CD4-positive, alpha-beta memory T cell (primary cell): Measurements from ENCODE around the gene ABCF3. TPM values are rescaled to one million over a fixed set of nuclear protein-coding genes. Genes with fewer than 3 reads are reported as not detected.
A peak's percentile ranks its signal among the peaks of the same experiment; 100 is the strongest.

ENCODE experiments used
- CTCF ChIA-PET: fragments of 350-600 bp; sonication (Branson Sonifier 250); formaldehyde crosslinking; loops from one replicate; lab custom pipeline; 2021; ENCODE audit warnings: inconsistent platforms; ENCODE audit not compliant: partially characterized antibody; lab: Charles Lee
- POLR2A ChIA-PET: fragments of 350-600 bp; sonication (Branson Sonifier 250); formaldehyde crosslinking; loops from one replicate; lab custom pipeline; 2021; ENCODE audit not compliant: partially characterized antibody; lab: Charles Lee
- DNase-seq, 5 donors: peaks; one replicate each; pipeline versions ENCODE4 v3.0.0 to v3.0.0-alpha.2; 2020 to 2022; ENCODE audit warnings: mixed read lengths in 1 of 5
- H3K27ac ChIP-seq: one replicate; pipeline ENCODE4 v1.7.0; 2013; ENCODE audit warnings: low read depth, low read length
- H3K27me3 ChIP-seq: 2 replicates; pipeline ENCODE4 v1.7.0; 2013; ENCODE audit warnings: mild to moderate bottlenecking, low read length, moderate library complexity; ENCODE audit not compliant: insufficient read depth
- H3K36me3 ChIP-seq: 2 replicates; pipeline ENCODE4 v1.7.0; 2013; ENCODE audit warnings: mild to moderate bottlenecking, low read length, moderate library complexity; ENCODE audit not compliant: insufficient read depth
- H3K4me1 ChIP-seq: 2 replicates; pipeline ENCODE4 v1.7.0; 2013; ENCODE audit warnings: mild to moderate bottlenecking, low read length, moderate library complexity; ENCODE audit not compliant: insufficient read depth
- H3K4me3 ChIP-seq, 2 donors: one replicate each; pipeline ENCODE4 v1.7.0; 2013; ENCODE audit warnings: low read length in 2 of 2, mild to moderate bottlenecking in 1 of 2
- H3K9me3 ChIP-seq, 2 donors: one replicate each; pipeline ENCODE4 v1.7.0; 2013; ENCODE audit warnings: low read length in 2 of 2, control low read depth in 1 of 2; ENCODE audit not compliant: control insufficient read depth in 1 of 2
- H3K27ac Mint-ChIP-seq, 7 donors: one replicate each; pipeline ENCODE4 v1.8.0; 2020 to 2021; ENCODE audit warnings: mixed read lengths in 7 of 7, mild to moderate bottlenecking in 6 of 7, inconsistent platforms in 3 of 7, moderate library complexity in 3 of 7
- H3K27me3 Mint-ChIP-seq, 2 donors: one replicate each; pipeline ENCODE4 v1.8.0; 2020 to 2021; ENCODE audit warnings: mixed read lengths in 2 of 2
- H3K36me3 Mint-ChIP-seq, 2 donors: one replicate each; pipeline ENCODE4 v1.8.0; 2020 to 2021; ENCODE audit warnings: mixed read lengths in 2 of 2, inconsistent platforms in 1 of 2, mild to moderate bottlenecking in 1 of 2
- H3K4me1 Mint-ChIP-seq, 4 donors: one replicate each; pipeline ENCODE4 v1.8.0; 2020 to 2021; ENCODE audit warnings: mixed read lengths in 4 of 4, mild to moderate bottlenecking in 1 of 4
- H3K4me3 Mint-ChIP-seq, 8 donors: one replicate each; pipeline ENCODE4 v1.8.0; 2020 to 2021; ENCODE audit warnings: mixed read lengths in 8 of 8, mild to moderate bottlenecking in 7 of 8, moderate library complexity in 6 of 8, inconsistent platforms in 3 of 8
- H3K9me3 Mint-ChIP-seq, 8 donors: one replicate each; pipeline ENCODE4 v1.8.0; 2020 to 2021; ENCODE audit warnings: mixed read lengths in 8 of 8, mild to moderate bottlenecking in 5 of 8, inconsistent platforms in 3 of 8, moderate library complexity in 1 of 8
- intact Hi-C: fragments of 100-400 bp; cut with micrococcal nuclease; formaldehyde crosslinking; loops from one replicate; pipeline ENCODE4 v1.15.1; 2023
- polyA plus RNA-seq, 2 donors: library from polyadenylated mRNA; unstranded; fragments of 300-500 nt; fragmentation: Illumina TruSeq; gene quantifications; one replicate each; pipeline ENCODE4 v1.2.3, GENCODE V29; 2021
- total RNA-seq, 2 experiments: library from RNA; stranded (reverse); gene quantifications; one replicate each; pipeline ENCODE4 v1.2.3, GENCODE V29; 2021

The ABCF3 gene
- total and polyA plus RNA-seq, 4 experiments from 2014 or later = 32.0 to 124 (median 88.4) TPM

DNA sequence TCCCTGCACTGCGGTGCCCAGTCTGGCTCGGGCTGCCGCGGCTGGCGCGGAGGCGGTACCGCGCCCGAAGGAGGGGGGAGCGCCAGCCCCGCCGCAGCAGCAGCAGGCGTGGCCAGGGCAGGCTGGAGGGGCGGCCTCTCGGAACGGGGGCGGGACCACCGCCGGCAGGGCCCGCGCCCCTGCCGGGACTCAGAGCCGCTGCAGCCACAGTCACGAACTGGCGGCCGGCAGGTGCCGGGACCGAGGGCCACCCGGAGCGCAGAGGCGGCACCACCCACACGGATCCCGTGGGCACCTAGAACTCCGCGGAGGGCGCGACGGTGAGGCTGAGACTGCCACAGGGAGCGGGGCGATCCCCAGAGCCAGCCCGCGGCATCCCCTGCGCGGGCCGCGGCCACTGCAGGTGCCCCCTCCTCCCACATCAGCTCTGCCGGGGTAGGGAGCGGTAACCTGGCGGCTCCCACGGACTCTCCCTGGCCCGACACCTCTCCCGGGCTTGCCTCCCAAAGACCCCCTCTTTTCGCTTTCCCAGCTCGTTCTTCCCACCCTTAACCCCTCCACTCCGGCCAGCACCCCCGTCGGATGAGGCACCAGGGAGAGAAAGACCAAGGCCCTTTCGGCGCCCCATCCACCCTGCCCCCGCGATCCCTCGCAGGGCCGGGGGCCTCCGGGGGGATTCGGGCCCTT, 43.5 kb downstream of the ABCF3 start, which contains the start of gene VWA5B2:
TSS of gene VWA5B2 (plus strand) at position 192 of the 687 bp plus-strand sequence. CDS start 944 bp downstream, outside the sequence.
- POLR2A ChIA-PET = interaction anchor here (1.2 kb wide), 1 partner anchor 20 kb away, joined by 4 read pairs; the partner anchor contains the start of gene EEF1AKMT4
- H3K27me3 Mint-ChIP-seq = peaks cover 44 to 46% of the 10 kb centered on the region in 2 donors

GRCh38 chr3:184230081-184230602, 44.1 kb downstream of the ABCF3 start:
- peaks cover 0 to 2% (median 0%) of the 10 kb centered on the region in 8 donors for H3K9me3 Mint-ChIP-seq
- no peak for DNase-seq
- no peak overlapping the region for H3K27ac Mint-ChIP-seq
- no peaks in the 10 kb centered on the region for H3K36me3 ChIP-seq
- peak overlapping the region in 1 of 8 donors; percentile 73 for H3K4me3 Mint-ChIP-seq
- H3K4me1 ChIP-seq = peaks cover 11% of the 10 kb centered on the region
- POLR2A ChIA-PET = interaction anchor here (1.2 kb wide), 1 partner anchor 20 kb away, joined by 4 read pairs; the partner anchor contains the start of gene EEF1AKMT4
- CTCF ChIA-PET = interaction anchor here (1.0 to 5.4 kb wide), 6 partner anchors 13 to 124 kb away, joined by 3 to 76 read pairs (median 3); partner anchors contain the start of gene EEF1AKMT4
- no peak overlapping the region for H3K27ac ChIP-seq
- no peaks in the 10 kb centered on the region for H3K36me3 Mint-ChIP-seq
- H3K27me3 Mint-ChIP-seq = peaks cover 43 to 45% of the 10 kb centered on the region in 2 donors
- no peaks in the 10 kb centered on the region for H3K9me3 ChIP-seq
- H3K4me3 ChIP-seq = peak overlapping the region in 1 of 2 donors; percentile 51
- intact Hi-C loops = no loop called here
- H3K27me3 ChIP-seq = peaks cover 40% of the 10 kb centered on the region
- H3K4me1 Mint-ChIP-seq = peaks cover 5 to 17% (median 7%) of the 10 kb centered on the region in 4 donors

More for the DNA sequence above, 43.5 kb downstream of the ABCF3 start, which contains the start of gene VWA5B2:
- DNase-seq = peak; percentile 69 to 77 (median 70)
- H3K4me3 Mint-ChIP-seq = peak within 1 kb of the TSS; percentile 53 to 76 (median 66)
- peak within 1 kb of the TSS in 1 of 7 donors; percentile 76 for H3K27ac Mint-ChIP-seq
- H3K27ac ChIP-seq = no peak within 1 kb of the TSS
- H3K4me1 ChIP-seq = peaks cover 11% of the 10 kb centered on the region
- H3K9me3 ChIP-seq = no peaks in the 10 kb centered on the region
- H3K9me3 Mint-ChIP-seq = peaks cover 0 to 2% (median 0%) of the 10 kb centered on the region in 8 donors
- no peaks in the 10 kb centered on the region for H3K36me3 Mint-ChIP-seq
- no peaks in the 10 kb centered on the region for H3K36me3 ChIP-seq
- intact Hi-C loops = loop anchor here (5.0 kb wide), 1 partner anchor 42 kb away; the partner anchor contains the start of gene ABCF3
- peak within 1 kb of the TSS; percentile 23 to 51 for H3K4me3 ChIP-seq
- H3K27me3 ChIP-seq = peaks cover 40% of the 10 kb centered on the region
- CTCF ChIA-PET = interaction anchor here (1.0 to 5.4 kb wide), 7 partner anchors 14 to 221 kb away, joined by 3 to 76 read pairs (median 3); partner anchors contain the start of gene EEF1AKMT4
- peaks cover 5 to 17% (median 7%) of the 10 kb centered on the region in 4 donors for H3K4me1 Mint-ChIP-seq

DNA sequence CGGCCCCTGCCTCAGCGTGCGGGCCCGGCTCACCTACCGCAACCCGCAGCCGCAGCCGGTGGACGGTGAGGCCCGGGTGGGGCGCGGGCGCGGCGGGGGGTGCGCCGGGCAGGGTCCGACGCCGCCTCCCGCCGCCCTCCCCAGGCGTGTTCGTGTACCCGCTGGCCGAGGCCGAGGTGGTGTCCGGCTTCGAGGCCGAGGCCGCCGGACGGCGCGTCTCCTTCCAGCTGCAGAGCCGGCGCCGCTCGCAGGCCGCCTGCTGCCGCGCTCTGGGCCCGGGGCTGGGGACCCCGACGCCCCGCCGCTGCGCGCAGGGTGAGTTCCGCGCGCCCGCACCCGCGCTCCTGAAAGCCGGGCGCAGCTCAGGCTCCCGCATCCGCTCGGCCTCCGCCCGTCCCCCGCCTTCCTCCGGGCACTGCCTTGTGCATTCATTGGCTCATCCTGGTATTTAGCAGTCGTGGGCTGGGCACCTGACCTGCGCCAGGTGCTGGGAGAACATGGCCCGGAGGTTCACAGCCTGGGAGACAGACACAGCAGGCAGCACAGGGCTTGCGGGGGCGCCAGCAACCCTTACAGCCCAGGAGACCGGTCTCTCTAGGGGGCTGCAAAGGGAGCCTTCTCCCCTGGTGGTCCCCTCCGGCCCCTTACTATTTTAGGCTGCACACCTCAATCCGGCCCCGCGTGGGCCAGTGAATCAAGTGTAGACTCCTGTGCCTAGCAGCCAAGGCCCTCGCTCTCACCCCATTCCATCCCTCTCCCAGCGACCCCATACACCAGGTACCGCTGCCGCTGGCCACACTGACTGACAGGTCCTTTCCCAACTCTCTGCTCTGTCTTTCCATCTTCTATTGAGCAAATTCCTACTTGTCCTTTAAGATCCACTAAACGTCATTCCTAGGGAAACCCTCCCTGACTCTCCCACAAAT, 44.9 kb downstream of the ABCF3 start:
- Mint-ChIP-seq H3K4me1 (peaks cover 5 to 17% (median 7%) of the 10 kb centered on the region in 4 donors), H3K9me3 (peaks cover 0 to 2% (median 0%) of the 10 kb centered on the region in 8 donors), H3K36me3 (no peaks in the 10 kb centered on the region), H3K4me3 (peak overlapping the region; percentile 64 to 93 (median 81)), H3K27me3 (peaks cover 39 to 40% of the 10 kb centered on the region in 2 donors), H3K27ac (peak overlapping the region in 2 of 7 donors; percentile 64 to 73)
- H3K27me3 ChIP-seq = peaks cover 40% of the 10 kb centered on the region
- H3K27ac ChIP-seq = no peak overlapping the region
- peaks cover 11% of the 10 kb centered on the region for H3K4me1 ChIP-seq
- CTCF ChIA-PET = interaction anchor here (1.1 to 5.4 kb wide), 3 partner anchors 9 to 58 kb away, joined by 3 to 76 read pairs (median 3); partner anchors contain the start of gene EEF1AKMT4
- no peaks in the 10 kb centered on the region for H3K36me3 ChIP-seq
- no peaks in the 10 kb centered on the region for H3K9me3 ChIP-seq
- intact Hi-C loops = no loop called here
- POLR2A ChIA-PET = interaction anchor here (1.2 kb wide), 1 partner anchor 19 kb away, joined by 4 read pairs; the partner anchor contains the start of gene EEF1AKMT4
- DNase-seq = no peak
- peak overlapping the region in 1 of 2 donors; percentile 51 for H3K4me3 ChIP-seq

DNA sequence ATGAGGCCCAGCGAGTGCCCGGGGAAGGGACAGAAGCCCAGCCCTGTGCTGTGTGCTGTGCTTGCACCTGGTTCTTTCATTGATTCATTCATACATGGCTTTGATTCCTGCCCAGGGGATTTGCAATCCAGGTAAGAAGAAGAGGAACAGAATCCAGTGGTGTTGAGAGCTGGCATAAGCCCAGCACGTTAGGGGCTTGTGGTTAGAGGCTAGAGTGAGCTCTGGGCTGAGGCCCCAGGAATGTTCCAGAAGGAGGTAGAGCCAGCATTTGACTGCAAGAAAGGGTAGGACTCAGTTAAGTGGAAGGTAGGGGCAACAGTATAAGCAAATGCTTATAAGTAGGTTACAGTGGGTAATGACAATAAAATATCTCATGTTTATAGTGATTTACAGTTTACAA, 45.7 kb downstream of the ABCF3 start:
- H3K9me3 Mint-ChIP-seq = peaks cover 0 to 2% (median 0%) of the 10 kb centered on the region in 8 donors
- H3K27me3 ChIP-seq = peaks cover 40% of the 10 kb centered on the region
- H3K27ac Mint-ChIP-seq = no peak overlapping the region
- ChIA-PET CTCF (interaction anchor here (1.1 kb wide), 2 partner anchors 10 to 18 kb away, joined by 3 read pairs; partner anchors contain the start of gene EEF1AKMT4), POLR2A (no interaction called here)
- peaks cover 11% of the 10 kb centered on the region for H3K4me1 ChIP-seq
- peaks cover 34 to 39% of the 10 kb centered on the region in 2 donors for H3K27me3 Mint-ChIP-seq
- H3K9me3 ChIP-seq = no peaks in the 10 kb centered on the region
- no peaks in the 10 kb centered on the region for H3K36me3 ChIP-seq
- intact Hi-C loops = no loop called here
- no peak overlapping the region for H3K4me3 ChIP-seq
- peaks cover 5 to 17% (median 7%) of the 10 kb centered on the region in 4 donors for H3K4me1 Mint-ChIP-seq
- H3K4me3 Mint-ChIP-seq = peak overlapping the region; percentile 58 to 93 (median 81)
- DNase-seq = no peak
- no peaks in the 10 kb centered on the region for H3K36me3 Mint-ChIP-seq
- H3K27ac ChIP-seq = no peak overlapping the region

DNA sequence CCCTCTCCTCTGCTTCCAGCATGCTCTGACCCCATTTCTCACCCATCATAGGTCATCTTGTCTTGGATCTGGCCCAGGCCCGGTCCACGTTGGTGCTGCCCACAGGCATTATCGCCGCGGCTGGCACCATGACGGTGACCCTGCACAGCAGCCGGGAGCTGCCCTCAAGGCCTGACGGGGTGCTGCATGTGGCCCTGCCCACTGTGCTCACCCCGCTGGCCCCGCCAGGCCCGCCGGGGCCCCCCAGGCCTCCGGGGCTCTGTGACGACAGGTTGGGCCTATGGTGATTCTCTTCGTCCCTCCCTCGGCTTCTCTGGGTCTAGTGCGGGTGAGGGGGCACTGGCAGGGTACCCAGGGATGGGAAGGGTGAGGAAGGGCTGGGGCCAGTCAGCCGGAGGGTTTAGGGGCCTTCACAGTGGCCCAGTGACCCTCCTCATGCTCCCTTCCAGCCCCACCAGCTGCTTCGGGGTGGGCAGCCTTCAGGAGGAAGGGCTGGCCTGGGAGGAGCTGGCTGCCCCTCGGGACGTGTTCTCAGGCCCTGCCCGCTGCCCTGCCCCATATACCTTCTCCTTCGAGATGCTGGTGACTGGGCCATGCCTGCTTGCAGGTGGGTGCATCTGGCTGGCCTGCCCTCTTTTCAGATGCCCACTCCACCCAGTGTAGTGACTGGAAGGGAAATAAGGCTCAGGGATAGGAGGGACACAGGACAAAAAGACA, 47.3 kb downstream of the ABCF3 start:
- peaks cover 5 to 17% (median 7%) of the 10 kb centered on the region in 4 donors for H3K4me1 Mint-ChIP-seq
- no peak for DNase-seq
- CTCF ChIA-PET = interaction anchor here (0.6 kb wide), 1 partner anchor 54 kb away, joined by 4 read pairs; no protein-coding TSS in a partner anchor
- peaks cover 27 to 32% of the 10 kb centered on the region in 2 donors for H3K27me3 Mint-ChIP-seq
- Histone ChIP-seq H3K9me3 (no peaks in the 10 kb centered on the region), H3K27ac (no peak overlapping the region), H3K4me3 (no peak overlapping the region), H3K4me1 (peaks cover 11% of the 10 kb centered on the region), H3K36me3 (no peaks in the 10 kb centered on the region), H3K27me3 (peaks cover 35% of the 10 kb centered on the region)
- H3K9me3 Mint-ChIP-seq = peaks cover 0 to 2% (median 0%) of the 10 kb centered on the region in 8 donors
- intact Hi-C loops = no loop called here
- no peaks in the 10 kb centered on the region for H3K36me3 Mint-ChIP-seq
- H3K27ac Mint-ChIP-seq = no peak overlapping the region
- POLR2A ChIA-PET = no interaction called here
- no peak overlapping the region for H3K4me3 Mint-ChIP-seq

GRCh38 chr3:184234224-184234623, 48.2 kb downstream of the ABCF3 start:
- no peaks in the 10 kb centered on the region for H3K36me3 ChIP-seq
- H3K4me1 ChIP-seq = peaks cover 11% of the 10 kb centered on the region
- Mint-ChIP-seq H3K9me3 (peaks cover 0 to 2% (median 0%) of the 10 kb centered on the region in 8 donors), H3K4me3 (no peak overlapping the region), H3K27ac (no peak overlapping the region), H3K27me3 (peaks cover 24 to 27% of the 10 kb centered on the region in 2 donors), H3K36me3 (no peaks in the 10 kb centered on the region), H3K4me1 (peaks cover 5 to 10% (median 7%) of the 10 kb centered on the region in 4 donors)
- DNase-seq = no peak
- ChIA-PET POLR2A (no interaction called here), CTCF (no interaction called here)
- H3K9me3 ChIP-seq = no peaks in the 10 kb centered on the region
- no peak overlapping the region for H3K27ac ChIP-seq
- H3K4me3 ChIP-seq = no peak overlapping the region
- H3K27me3 ChIP-seq = peaks cover 28% of the 10 kb centered on the region
- intact Hi-C loops = no loop called here
